GM12878 (cell line): ENCODE measurements around the gene AKT3. TPM values are rescaled to one million over a fixed set of nuclear protein-coding genes. Genes with fewer than 3 reads are reported as not detected.

ENCODE experiments used
- ATAC-seq: fragments of 200-7000 bp; cut with Tn5 transposase; 3 replicates; pipeline ENCODE4 v1.9.1; 2020; ENCODE audit warnings: mild to moderate bottlenecking, moderate library complexity
- BruUV-seq: library from RNA; stranded (reverse); fragments of 400-500 nt; replicated peaks from 2 replicates; lab custom pipeline; 2021; lab: Mats Ljungman, UMichigan
- CTCF ChIA-PET: fragments of 300-600 bp; sonication (Branson Sonifier 250); formaldehyde crosslinking; extraction: SDS; loops from one replicate; lab custom pipeline; 2021; ENCODE audit warnings: inconsistent platforms; lab: Yijun Ruan, JAX
- POLR2A ChIA-PET: fragments of 350-600 bp; formaldehyde crosslinking; extraction: SDS; loops from one replicate; lab custom pipeline; 2021; ENCODE audit warnings: inconsistent platforms; lab: Charles Lee
- RAD21 ChIA-PET: fragments of 300-600 bp; sonication (Branson Sonifier 250); formaldehyde crosslinking; loops from one replicate; lab custom pipeline; 2023; ENCODE audit warnings: antibody characterized with exemption; ENCODE audit not compliant: unreplicated experiment; lab: Charles Lee
- SMC1A ChIA-PET: fragments of 300-600 bp; sonication (Branson Sonifier 250); formaldehyde crosslinking; loops from one replicate; lab custom pipeline; 2023; ENCODE audit not compliant: unreplicated experiment, uncharacterized antibody; lab: Charles Lee
- DNase-seq: peaks from one replicate; pipeline ENCODE4 v3.0.0-alpha.2; 2011; ENCODE audit warnings: low read depth, low spot score
- FAIRE-seq: peaks from 3 replicates; lab custom pipeline; 2011; peaks lifted over from hg19 to GRCh38; lab: Jason Lieb, UNC
- H2AFZ ChIP-seq: 2 replicates; pipeline ENCODE4 v1.6.0; 2011; ENCODE audit warnings: low read depth, low read length, control low read depth; ENCODE audit not compliant: control insufficient read depth
- H3K27ac ChIP-seq: 2 replicates; pipeline ENCODE4 v1.5.1; 2011; ENCODE audit warnings: control low read depth; ENCODE audit not compliant: control insufficient read depth, insufficient read depth
- H3K27me3 ChIP-seq, 2 experiments: replicated peaks in 1 of 2; 2 replicates each; pipeline versions ENCODE4 v1.6.0 to v1.6.1; 2011; ENCODE audit warnings: low read length in 1 of 2; ENCODE audit not compliant: control insufficient read depth in 2 of 2, insufficient read depth in 2 of 2
- H3K36me3 ChIP-seq, 2 experiments: 2 replicates each; pipeline ENCODE4 v1.5.1; 2011; ENCODE audit warnings: low read length in 1 of 2; ENCODE audit not compliant: control insufficient read depth in 2 of 2, insufficient read depth in 2 of 2
- H3K4me1 ChIP-seq: 2 replicates; pipeline ENCODE4 v1.6.1; 2011; ENCODE audit warnings: mild to moderate bottlenecking, low read length, moderate library complexity, mixed read lengths; ENCODE audit not compliant: control insufficient read depth, insufficient read depth
- H3K4me2 ChIP-seq: 2 replicates; pipeline ENCODE4 v1.6.0; 2011; ENCODE audit warnings: control low read depth; ENCODE audit not compliant: control insufficient read depth, insufficient read depth
- H3K4me3 ChIP-seq: fragments of 200-600 bp; sonication (generic); 2 replicates; pipeline ENCODE4 v1.5.1; 2016
- H3K79me2 ChIP-seq: 2 replicates; pipeline ENCODE4 v1.6.0; 2011; ENCODE audit warnings: low read length; ENCODE audit not compliant: control insufficient read depth, insufficient read depth
- H3K9ac ChIP-seq: 2 replicates; pipeline ENCODE4 v1.8.0; 2011; ENCODE audit warnings: low read length, control low read depth, mixed read lengths; ENCODE audit not compliant: control insufficient read depth, insufficient read depth
- H3K9me3 ChIP-seq: replicated peaks from 3 replicates; pipeline ENCODE4 v1.5.1; 2011; ENCODE audit warnings: mild to moderate bottlenecking, low read length; ENCODE audit not compliant: control insufficient read depth, insufficient read depth
- H4K20me1 ChIP-seq: 2 replicates; pipeline ENCODE4 v1.6.0; 2011; ENCODE audit not compliant: control insufficient read depth, insufficient read depth
- BMI1 ChIP-seq: fragments of 450-650 bp; IDR thresholded peaks from 2 replicates; pipeline ENCODE4 v1.6.1; 2016; ENCODE audit warnings: mild to moderate bottlenecking, moderate library complexity, borderline replicate concordance
- BRCA1 ChIP-seq: IDR thresholded peaks from 2 replicates; pipeline ENCODE4 v1.6.1; 2011; ENCODE audit warnings: low read depth, low read length, improper control_type of control experiment
- CBX5 ChIP-seq: sonication (generic); IDR thresholded peaks from 2 replicates; pipeline ENCODE4 v1.6.1; 2016; ENCODE audit warnings: low read depth, moderate library complexity, mild to moderate bottlenecking, inconsistent platforms
- CEBPB ChIP-seq, 2 experiments: fragments of 150-350 bp in 1 of 2; IDR thresholded peaks; 2 replicates each; pipeline ENCODE4 v1.6.1; 2012 to 2014; ENCODE audit warnings: low read depth in 2 of 2, low read length in 2 of 2, borderline replicate concordance in 1 of 2, inconsistent platforms in 1 of 2
- HDAC6 ChIP-seq: fragments of 200-600 bp; sonication (generic); IDR thresholded peaks from one replicate; pipeline ENCODE4 v1.8.0; 2017; ENCODE audit warnings: antibody characterized with exemption; ENCODE audit not compliant: unreplicated experiment
- IKZF2 ChIP-seq, 2 experiments: fragments of 450-650 bp; IDR thresholded peaks; 2 replicates each; pipeline ENCODE4 v1.6.1; 2017; ENCODE audit warnings: mild to moderate bottlenecking in 2 of 2, moderate library complexity in 2 of 2
- KLF5 ChIP-seq: fragments of 450-650 bp; IDR thresholded peaks from 2 replicates; pipeline ENCODE4 v1.6.1; 2014; ENCODE audit warnings: mild to moderate bottlenecking; ENCODE audit not compliant: partially characterized antibody
- NR2C1 ChIP-seq: fragments of 450-650 bp; IDR thresholded peaks from 2 replicates; pipeline ENCODE4 v1.6.1; 2017; ENCODE audit warnings: antibody characterized with exemption, mild to moderate bottlenecking, moderate library complexity
- PRDM15 ChIP-seq: fragments of 450-650 bp; formaldehyde crosslinking; IDR thresholded peaks from 2 replicates; pipeline ENCODE4 v1.4.0; 2020; ENCODE audit warnings: mild to moderate bottlenecking, moderate library complexity
- SUPT20H ChIP-seq: IDR thresholded peaks from 2 replicates; pipeline ENCODE4 v1.6.1; 2011; ENCODE audit warnings: low read depth, mild to moderate bottlenecking, low read length, moderate library complexity, borderline replicate concordance; ENCODE audit not compliant: control insufficient read depth
- WGBS: methylation state at CpG from one replicate; pipeline ENCODE4 v1.1.6; 2016; ENCODE audit warnings: low lambda C conversion rate; ENCODE audit not compliant: insufficient replicate concordance, insufficient coverage; ENCODE audit errors: missing lambda C conversion rate; 5-methylcytosine and 5-hydroxymethylcytosine counted together
- in situ Hi-C: fragments of 300-500 bp; cut with MboI; formaldehyde crosslinking; loops from 9 replicates; pipeline ENCODE4 v1.14.3; 2018; ENCODE audit warnings: mixed read lengths
- intact Hi-C: fragments of 100-400 bp; cut with micrococcal nuclease; formaldehyde crosslinking; loops from one replicate; pipeline ENCODE4 v1.14.2; 2022; ENCODE audit not compliant: unreplicated experiment
- polyA plus RNA-seq, 11 experiments: library from polyadenylated mRNA; depleted of rRNA in 4 of 11; unstranded in 6 of 11; stranded (reverse) in 5 of 11; fragments of >200 nt; fragmentation: Nextera tagmentation in 4 of 11; fragmentation: Illumina TruSeq in 1 of 11; extraction: Ambion mirVana in 4 of 11; extraction: Trizol in 1 of 11; gene quantifications; 1 replicate in 1 of 11; 2 replicates in 10 of 11; pipeline versions ENCODE4 v1.2.1 to v1.2.3, GENCODE V29; 2011 to 2016; ENCODE audit warnings: inconsistent platforms in 2 of 11, missing spikeins in 2 of 11, low read depth in 1 of 11
- total RNA-seq, 4 experiments: library from RNA; depleted of rRNA in 3 of 4; stranded (reverse); fragments of >200 nt in 3 of 4; fragmentation: Illumina TruSeq in 1 of 4; extraction: Trizol in 1 of 4; gene quantifications; 2 replicates each; pipeline versions ENCODE4 v1.2.1 to v1.2.3, GENCODE V29; 2013 to 2021

AKT3 gene
- total and polyA plus RNA-seq, 10 of the 15 experiments (the other 5 are each of a cell fraction or from before 2014, with no cell fraction given): 0.03 to 0.56 (median 0.19) TPM

GRCh38 chr1:243799908-243800307 is 50.1 kb downstream of the AKT3 start:
- H3K9ac ChIP-seq: no peak overlapping the region
- no TSS peak for BruUV-seq
- CTCF ChIA-PET: no interaction called here
- SMC1A ChIA-PET: no interaction called here
- DNase-seq (no peak), FAIRE-seq (no peak), ATAC-seq (no peak)
- POLR2A ChIA-PET: no interaction called here
- intact Hi-C loops (no loop called here), in situ Hi-C loops (no loop called here)
- H3K4me2 ChIP-seq: no peak overlapping the region
- H3K27me3 ChIP-seq: no peaks in the 10 kb centered on the region
- TF ChIP-seq SUPT20H (no peak), CBX5 (no peak)
- H4K20me1 ChIP-seq: no peaks in the 10 kb centered on the region
- H3K79me2 ChIP-seq: no peaks in the 10 kb centered on the region
- no peaks in the 10 kb centered on the region for H3K9me3 ChIP-seq
- no peak overlapping the region for H3K27ac ChIP-seq
- H3K4me3 ChIP-seq: no peak overlapping the region
- no peak overlapping the region for H2AFZ ChIP-seq
- RAD21 ChIA-PET: no interaction called here
- H3K4me1 ChIP-seq: no peaks in the 10 kb centered on the region
- H3K36me3 ChIP-seq: no peaks in the 10 kb centered on the region

GRCh38 chr1:243798726-243799125 is 51.3 kb downstream of the AKT3 start:
- RAD21 ChIA-PET: no interaction called here
- POLR2A ChIA-PET: no interaction called here
- WGBS: 98% methylated on average over 2 of the region's 2 CpGs
- Histone ChIP-seq H3K9ac (no peak overlapping the region), H3K27me3 (no peaks in the 10 kb centered on the region), H3K9me3 (no peaks in the 10 kb centered on the region), H2AFZ (no peak overlapping the region), H3K36me3 (no peaks in the 10 kb centered on the region), H4K20me1 (no peaks in the 10 kb centered on the region), H3K79me2 (no peaks in the 10 kb centered on the region), H3K4me1 (no peaks in the 10 kb centered on the region), H3K4me3 (no peak overlapping the region), H3K27ac (no peak overlapping the region), H3K4me2 (no peak overlapping the region)
- no TSS peak for BruUV-seq
- no peak for ATAC-seq
- TF ChIP-seq BRCA1: no peak
- no peak for TF ChIP-seq NR2C1
- no peak for TF ChIP-seq IKZF2 (IDR thresholded peaks at IDR 0.05)
- TF ChIP-seq KLF5: no peak
- TF ChIP-seq PRDM15: no peak
- TF ChIP-seq BMI1: no peak
- TF ChIP-seq HDAC6: no peak
- TF ChIP-seq CEBPB (IDR thresholded peaks at IDR 0.05; ENCODE audit: borderline replicate concordance in 1 of 2, low read depth in 2 of 2, low read length in 2 of 2): no peak
- intact Hi-C loops: no loop called here
- SMC1A ChIA-PET: no interaction called here
- DNase-seq: no peak
- in situ Hi-C loops: no loop called here
- no peak for FAIRE-seq
- CTCF ChIA-PET: no interaction called here
